ENCODE results near the gene FARSA. TPM values are rescaled to one million over a fixed set of nuclear protein-coding genes. Genes with fewer than 3 reads are reported as not detected.

The FARSA gene
- total and polyA plus RNA-seq, 4 experiments from 2014 or later, result 53.8 to 68.1 (median 61.2) TPM

GRCh38 chr19:12944104-12944674, 10.7 kb upstream of the FARSA start:
- peaks cover 67% of the 10 kb centered on the region for H3K36me3 ChIP-seq (ENCODE audit: insufficient read depth, low read length)
- POLR2A ChIA-PET (ENCODE audit: partially characterized antibody), result interaction anchor here (0.6 to 1.3 kb wide), 2 partner anchors 54 to 1088 kb away, joined by 3 to 6 read pairs; partner anchors contain the start of gene GCDH
- no peak for DNase-seq
- no peaks in the 10 kb centered on the region for H3K27me3 ChIP-seq (ENCODE audit: insufficient read depth, low read length)
- H3K27ac ChIP-seq (ENCODE audit: low read depth, low read length), result peak overlapping the region; percentile 78
- peaks cover 0 to 2% of the 10 kb centered on the region in 2 donors for H3K27me3 Mint-ChIP-seq
- H3K36me3 Mint-ChIP-seq, result peaks cover 42 to 73% of the 10 kb centered on the region in 2 donors
- CTCF ChIA-PET (ENCODE audit: partially characterized antibody), result interaction anchor here (0.9 kb wide), 1 partner anchor 59 kb away, joined by 3 read pairs; no protein-coding TSS in a partner anchor
- H3K9me3 Mint-ChIP-seq, result peaks cover 0 to 3% (median 0%) of the 10 kb centered on the region in 8 donors
- peak overlapping the region; percentile 55 to 99 (median 96) for H3K27ac Mint-ChIP-seq
- H3K4me3 Mint-ChIP-seq, result no peak overlapping the region
- intact Hi-C loops (cut with micrococcal nuclease), result no loop called here
- no peaks in the 10 kb centered on the region for H3K9me3 ChIP-seq (ENCODE audit: control insufficient read depth in 1 of 2, low read length in 2 of 2)
- peaks cover 26 to 66% (median 42%) of the 10 kb centered on the region in 4 donors for H3K4me1 Mint-ChIP-seq
- H3K4me3 ChIP-seq (ENCODE audit: low read length in 2 of 2), result no peak overlapping the region
- H3K4me1 ChIP-seq (ENCODE audit: insufficient read depth, low read length), result peaks cover 45% of the 10 kb centered on the region

DNA sequence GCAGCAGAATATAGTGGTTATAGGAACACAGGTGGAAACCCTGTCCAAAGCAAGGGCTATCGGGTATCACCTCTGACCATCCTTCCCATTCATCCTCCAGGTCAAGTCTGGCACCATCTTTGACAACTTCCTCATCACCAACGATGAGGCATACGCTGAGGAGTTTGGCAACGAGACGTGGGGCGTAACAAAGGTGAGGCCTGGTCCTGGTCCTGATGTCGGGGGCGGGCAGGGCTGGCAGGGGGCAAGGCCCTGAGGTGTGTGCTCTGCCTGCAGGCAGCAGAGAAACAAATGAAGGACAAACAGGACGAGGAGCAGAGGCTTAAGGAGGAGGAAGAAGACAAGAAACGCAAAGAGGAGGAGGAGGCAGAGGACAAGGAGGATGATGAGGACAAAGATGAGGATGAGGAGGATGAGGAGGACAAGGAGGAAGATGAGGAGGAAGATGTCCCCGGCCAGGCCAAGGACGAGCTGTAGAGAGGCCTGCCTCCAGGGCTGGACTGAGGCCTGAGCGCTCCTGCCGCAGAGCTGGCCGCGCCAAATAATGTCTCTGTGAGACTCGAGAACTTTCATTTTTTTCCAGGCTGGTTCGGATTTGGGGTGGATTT, 10.0 kb upstream of the FARSA start:
- Mint-ChIP-seq H3K4me3 (peak overlapping the region in 4 of 8 donors; percentile 30 to 72 (median 46)), H3K9me3 (peaks cover 0 to 8% (median 0%) of the 10 kb centered on the region in 8 donors), H3K27me3 (peaks cover 0 to 2% of the 10 kb centered on the region in 2 donors), H3K4me1 (peaks cover 26 to 73% (median 44%) of the 10 kb centered on the region in 4 donors), H3K36me3 (peaks cover 43 to 77% of the 10 kb centered on the region in 2 donors), H3K27ac (peak overlapping the region; percentile 53 to 99 (median 77))
- ChIA-PET POLR2A (ENCODE audit: partially characterized antibody) (interaction anchor here (1.3 kb wide), 1 partner anchor 53 kb away, joined by 6 read pairs; the partner anchor contains the start of gene GCDH), CTCF (ENCODE audit: partially characterized antibody) (interaction anchor here (0.9 kb wide), 1 partner anchor 59 kb away, joined by 3 read pairs; no protein-coding TSS in a partner anchor)
- Histone ChIP-seq H3K4me3 (ENCODE audit: low read length in 2 of 2) (no peak overlapping the region), H3K4me1 (ENCODE audit: insufficient read depth, low read length) (peaks cover 47% of the 10 kb centered on the region), H3K27me3 (ENCODE audit: insufficient read depth, low read length) (no peaks in the 10 kb centered on the region), H3K27ac (ENCODE audit: low read depth, low read length) (peak overlapping the region; percentile 35), H3K9me3 (ENCODE audit: control insufficient read depth in 1 of 2, low read length in 2 of 2) (no peaks in the 10 kb centered on the region), H3K36me3 (ENCODE audit: insufficient read depth, low read length) (peaks cover 60% of the 10 kb centered on the region)
- DNase-seq, result no peak
- intact Hi-C loops (cut with micrococcal nuclease), result no loop called here

- Mint-ChIP-seq H3K27me3 (peaks cover 0 to 2% of the 10 kb centered on the region in 2 donors), H3K4me3 (peak overlapping the region; percentile 26 to 72 (median 48)), H3K4me1 (peaks cover 24 to 72% (median 42%) of the 10 kb centered on the region in 4 donors), H3K36me3 (peaks cover 39 to 62% of the 10 kb centered on the region in 2 donors), H3K27ac (peak overlapping the region; percentile 27 to 99 (median 79)), H3K9me3 (peaks cover 0 to 10% (median 0%) of the 10 kb centered on the region in 8 donors)
- DNase-seq, result no peak
- intact Hi-C loops (cut with micrococcal nuclease), result no loop called here
- CTCF ChIA-PET (ENCODE audit: partially characterized antibody), result no interaction called here
- Histone ChIP-seq H3K36me3 (ENCODE audit: insufficient read depth, low read length) (peaks cover 48% of the 10 kb centered on the region), H3K27ac (ENCODE audit: low read depth, low read length) (no peak overlapping the region), H3K27me3 (ENCODE audit: insufficient read depth, low read length) (no peaks in the 10 kb centered on the region), H3K9me3 (ENCODE audit: control insufficient read depth in 1 of 2, low read length in 2 of 2) (no peaks in the 10 kb centered on the region), H3K4me3 (ENCODE audit: low read length in 2 of 2) (no peak overlapping the region), H3K4me1 (ENCODE audit: insufficient read depth, low read length) (peaks cover 46% of the 10 kb centered on the region)
- POLR2A ChIA-PET (ENCODE audit: partially characterized antibody), result interaction anchor here (0.6 to 0.9 kb wide), 2 partner anchors 50 to 905 kb away, joined by 3 read pairs; partner anchors contain the start of gene GCDH
Measured at GRCh38 chr19:12940897-12941296, 7.4 kb upstream of the FARSA start.

DNA sequence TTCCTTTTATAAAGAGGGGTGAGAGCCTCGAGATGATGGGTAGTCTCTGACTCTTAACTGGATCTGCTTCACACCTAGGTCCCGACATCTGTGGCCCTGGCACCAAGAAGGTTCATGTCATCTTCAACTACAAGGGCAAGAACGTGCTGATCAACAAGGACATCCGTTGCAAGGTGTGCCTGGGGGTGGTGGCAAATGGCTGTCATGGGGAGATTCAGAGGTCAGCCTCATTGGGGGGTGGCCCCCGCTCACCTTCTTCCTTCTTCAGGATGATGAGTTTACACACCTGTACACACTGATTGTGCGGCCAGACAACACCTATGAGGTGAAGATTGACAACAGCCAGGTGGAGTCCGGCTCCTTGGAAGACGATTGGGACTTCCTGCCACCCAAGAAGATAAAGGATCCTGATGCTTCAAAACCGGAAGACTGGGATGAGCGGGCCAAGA, 6.5 kb upstream of the FARSA start:
- H3K4me3 ChIP-seq (ENCODE audit: low read length in 2 of 2), result peak overlapping the region; percentile 49 to 97
- Mint-ChIP-seq H3K27ac (peak overlapping the region; percentile 96 to 99 (median 98)), H3K9me3 (peaks cover 0 to 9% (median 0%) of the 10 kb centered on the region in 8 donors), H3K4me1 (peaks cover 23 to 63% (median 38%) of the 10 kb centered on the region in 4 donors), H3K27me3 (no peaks in the 10 kb centered on the region), H3K4me3 (peak overlapping the region; percentile 94 to 99 (median 98)), H3K36me3 (peaks cover 39 to 54% of the 10 kb centered on the region in 2 donors)
- peaks cover 41% of the 10 kb centered on the region for H3K4me1 ChIP-seq (ENCODE audit: insufficient read depth, low read length)
- H3K36me3 ChIP-seq (ENCODE audit: insufficient read depth, low read length), result peaks cover 48% of the 10 kb centered on the region
- peak overlapping the region; percentile 90 for H3K27ac ChIP-seq (ENCODE audit: low read depth, low read length)
- no peak for DNase-seq
- intact Hi-C loops (cut with micrococcal nuclease), result loop anchor here (10.0 kb wide), 1 partner anchor 205 kb away; the partner anchor contains the start of genes GET3 and TRIR
- H3K9me3 ChIP-seq (ENCODE audit: control insufficient read depth in 1 of 2, low read length in 2 of 2), result no peaks in the 10 kb centered on the region
- POLR2A ChIA-PET (ENCODE audit: partially characterized antibody), result interaction anchor here (1.0 to 3.1 kb wide), 10 partner anchors 8 to 147 kb away, joined by 3 to 40 read pairs (median 10); partner anchors contain the start of genes DNASE2 and GCDH
- CTCF ChIA-PET (ENCODE audit: partially characterized antibody), result interaction anchor here (1.0 to 1.5 kb wide), 2 partner anchors 25 to 49 kb away, joined by 3 to 4 read pairs; partner anchors contain the start of gene GCDH
- no peaks in the 10 kb centered on the region for H3K27me3 ChIP-seq (ENCODE audit: insufficient read depth, low read length)

GRCh38 chr19:12938779-12939601, 5.5 kb upstream of the FARSA start:
- Mint-ChIP-seq H3K9me3 (peaks cover 0 to 9% (median 0%) of the 10 kb centered on the region in 8 donors), H3K27ac (peak overlapping the region; percentile 96 to 99 (median 98)), H3K4me3 (peak overlapping the region; percentile 94 to 99 (median 98)), H3K36me3 (peaks cover 34 to 45% of the 10 kb centered on the region in 2 donors), H3K4me1 (peaks cover 21 to 58% (median 35%) of the 10 kb centered on the region in 4 donors), H3K27me3 (no peaks in the 10 kb centered on the region)
- no peaks in the 10 kb centered on the region for H3K9me3 ChIP-seq (ENCODE audit: control insufficient read depth in 1 of 2, low read length in 2 of 2)
- peak overlapping the region; percentile 90 for H3K27ac ChIP-seq (ENCODE audit: low read depth, low read length)
- peaks cover 38% of the 10 kb centered on the region for H3K36me3 ChIP-seq (ENCODE audit: insufficient read depth, low read length)
- peaks cover 36% of the 10 kb centered on the region for H3K4me1 ChIP-seq (ENCODE audit: insufficient read depth, low read length)
- peak in 3 of 5 donors; percentile 17 to 56 (median 52) for DNase-seq
- H3K27me3 ChIP-seq (ENCODE audit: insufficient read depth, low read length), result no peaks in the 10 kb centered on the region
- CTCF ChIA-PET (ENCODE audit: partially characterized antibody), result interaction anchor here (1.0 to 1.5 kb wide), 3 partner anchors 26 to 143 kb away, joined by 3 to 4 read pairs (median 4); partner anchors contain the start of gene GCDH
- peak overlapping the region; percentile 49 to 97 for H3K4me3 ChIP-seq (ENCODE audit: low read length in 2 of 2)
- intact Hi-C loops (cut with micrococcal nuclease), result loop anchor here (1.0 to 10.0 kb wide), 4 partner anchors 20 to 204 kb away; partner anchors contain the start of genes GCDH, GET3, SYCE2 and TRIR
- POLR2A ChIA-PET (ENCODE audit: partially characterized antibody), result interaction anchor here (0.6 to 3.1 kb wide), 15 partner anchors 8 to 237 kb away, joined by 3 to 40 read pairs (median 6); partner anchors contain the start of genes DNASE2, GCDH, NACC1 and SYCE2
